ENCODE measurements around the gene SSTR3. TPM values are rescaled to one million over a fixed set of nuclear protein-coding genes. Genes with fewer than 3 reads are reported as not detected.

Gene SSTR3
- total and polyA plus RNA-seq, 9 of the 15 experiments (the other 6 are each of a cell fraction or from before 2014, with no cell fraction given), result 0.03 TPM; not detected in 8

DNA sequence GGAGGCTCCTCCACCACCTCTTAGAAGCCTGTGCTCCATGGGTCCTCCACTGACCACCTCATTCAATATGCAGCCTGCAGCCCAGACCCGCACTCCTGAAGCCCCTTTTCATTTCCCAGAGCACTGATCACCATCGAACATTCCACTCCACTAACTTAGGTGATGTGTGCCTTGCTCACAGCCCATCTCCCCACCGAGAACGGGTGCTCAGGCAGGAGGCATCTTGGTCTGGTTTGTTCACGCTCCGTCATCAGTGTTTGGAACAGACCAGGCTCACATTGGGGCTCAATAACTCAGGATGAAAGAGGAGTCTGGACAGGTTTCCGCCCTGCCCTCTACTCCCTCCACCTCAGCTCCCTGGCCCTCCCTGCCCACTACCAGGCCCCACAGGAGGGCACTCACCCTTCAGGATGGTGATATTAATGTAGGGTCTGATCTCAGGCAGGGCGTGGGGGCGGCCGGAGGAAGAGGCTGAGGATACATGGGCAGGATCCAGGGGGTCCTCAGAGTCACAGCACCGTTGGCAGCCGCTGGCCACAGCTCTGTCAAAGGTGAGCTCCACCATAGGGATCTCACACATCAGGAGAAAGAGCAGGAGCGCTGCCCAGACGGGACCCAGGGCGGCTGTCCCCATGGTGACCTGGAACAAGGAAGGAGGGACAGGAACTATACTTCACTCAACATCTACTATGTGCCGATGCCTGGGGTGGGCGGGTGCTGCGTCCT, 27.3 kb downstream of the SSTR3 start:
- TF ChIP-seq TSC22D4 (tag; IDR thresholded peaks at IDR 0.05) (no peak), ZNF707 (CRISPR knock-in tag; conservative IDR thresholded peaks at IDR 0.05) (no peak), ARHGAP35 (IDR thresholded peaks at IDR 0.05; ENCODE audit: partially characterized antibody) (no peak), ETV1 (tag; conservative IDR thresholded peaks at IDR 0.05; ENCODE audit: low read depth) (no peak), ZC3H8 (IDR thresholded peaks at IDR 0.05) (no peak), PCBP2 (IDR thresholded peaks at IDR 0.05; ENCODE audit: low read depth, low read length, poor library complexity, severe bottlenecking) (no peak), SRSF1 (IDR thresholded peaks at IDR 0.05; ENCODE audit: low read depth, low read length) (no peak), NFIC (IDR thresholded peaks at IDR 0.05) (no peak), RAD21 (CRISPR knock-in tag; conservative IDR thresholded peaks at IDR 0.05 in 1 of 2, IDR thresholded peaks at IDR 0.05 in 1 of 2) (no peak), FOS (IDR thresholded peaks at IDR 0.05; ENCODE audit: extremely low read depth, insufficient read length) (no peak)
- TF ChIP-seq, protein P1, sequence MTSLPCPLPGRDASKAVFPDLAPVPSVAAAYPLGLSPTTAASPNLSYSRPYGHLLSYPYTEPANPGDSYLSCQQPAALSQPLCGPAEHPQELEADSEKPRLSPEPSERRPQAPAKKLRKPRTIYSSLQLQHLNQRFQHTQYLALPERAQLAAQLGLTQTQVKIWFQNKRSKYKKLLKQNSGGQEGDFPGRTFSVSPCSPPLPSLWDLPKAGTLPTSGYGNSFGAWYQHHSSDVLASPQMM (CRISPR knock-in tag; IDR thresholded peaks at IDR 0.05), result no peak
- TF ChIP-seq, protein P2, sequence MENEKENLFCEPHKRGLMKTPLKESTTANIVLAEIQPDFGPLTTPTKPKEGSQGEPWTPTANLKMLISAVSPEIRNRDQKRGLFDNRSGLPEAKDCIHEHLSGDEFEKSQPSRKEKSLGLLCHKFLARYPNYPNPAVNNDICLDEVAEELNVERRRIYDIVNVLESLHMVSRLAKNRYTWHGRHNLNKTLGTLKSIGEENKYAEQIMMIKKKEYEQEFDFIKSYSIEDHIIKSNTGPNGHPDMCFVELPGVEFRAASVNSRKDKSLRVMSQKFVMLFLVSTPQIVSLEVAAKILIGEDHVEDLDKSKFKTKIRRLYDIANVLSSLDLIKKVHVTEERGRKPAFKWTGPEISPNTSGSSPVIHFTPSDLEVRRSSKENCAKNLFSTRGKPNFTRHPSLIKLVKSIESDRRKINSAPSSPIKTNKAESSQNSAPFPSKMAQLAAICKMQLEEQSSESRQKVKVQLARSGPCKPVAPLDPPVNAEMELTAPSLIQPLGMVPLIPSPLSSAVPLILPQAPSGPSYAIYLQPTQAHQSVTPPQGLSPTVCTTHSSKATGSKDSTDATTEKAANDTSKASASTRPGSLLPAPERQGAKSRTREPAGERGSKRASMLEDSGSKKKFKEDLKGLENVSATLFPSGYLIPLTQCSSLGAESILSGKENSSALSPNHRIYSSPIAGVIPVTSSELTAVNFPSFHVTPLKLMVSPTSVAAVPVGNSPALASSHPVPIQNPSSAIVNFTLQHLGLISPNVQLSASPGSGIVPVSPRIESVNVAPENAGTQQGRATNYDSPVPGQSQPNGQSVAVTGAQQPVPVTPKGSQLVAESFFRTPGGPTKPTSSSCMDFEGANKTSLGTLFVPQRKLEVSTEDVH (IDR thresholded peaks at IDR 0.05; ENCODE audit: low read depth, partially characterized antibody), result no peak
- TF ChIP-seq, protein P3, sequence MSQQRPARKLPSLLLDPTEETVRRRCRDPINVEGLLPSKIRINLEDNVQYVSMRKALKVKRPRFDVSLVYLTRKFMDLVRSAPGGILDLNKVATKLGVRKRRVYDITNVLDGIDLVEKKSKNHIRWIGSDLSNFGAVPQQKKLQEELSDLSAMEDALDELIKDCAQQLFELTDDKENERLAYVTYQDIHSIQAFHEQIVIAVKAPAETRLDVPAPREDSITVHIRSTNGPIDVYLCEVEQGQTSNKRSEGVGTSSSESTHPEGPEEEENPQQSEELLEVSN (IDR thresholded peaks at IDR 0.05; ENCODE audit: borderline replicate concordance in 1 of 2, extremely low read depth in 1 of 2, insufficient read depth in 1 of 2, insufficient read length in 1 of 2, low read depth in 1 of 2, low read length in 1 of 2, poor library complexity in 1 of 2, severe bottlenecking in 1 of 2), result no peak
- TF ChIP-seq, protein P4, sequence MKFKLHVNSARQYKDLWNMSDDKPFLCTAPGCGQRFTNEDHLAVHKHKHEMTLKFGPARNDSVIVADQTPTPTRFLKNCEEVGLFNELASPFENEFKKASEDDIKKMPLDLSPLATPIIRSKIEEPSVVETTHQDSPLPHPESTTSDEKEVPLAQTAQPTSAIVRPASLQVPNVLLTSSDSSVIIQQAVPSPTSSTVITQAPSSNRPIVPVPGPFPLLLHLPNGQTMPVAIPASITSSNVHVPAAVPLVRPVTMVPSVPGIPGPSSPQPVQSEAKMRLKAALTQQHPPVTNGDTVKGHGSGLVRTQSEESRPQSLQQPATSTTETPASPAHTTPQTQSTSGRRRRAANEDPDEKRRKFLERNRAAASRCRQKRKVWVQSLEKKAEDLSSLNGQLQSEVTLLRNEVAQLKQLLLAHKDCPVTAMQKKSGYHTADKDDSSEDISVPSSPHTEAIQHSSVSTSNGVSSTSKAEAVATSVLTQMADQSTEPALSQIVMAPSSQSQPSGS (CRISPR knock-in tag; IDR thresholded peaks at IDR 0.05), result no peak
- Histone ChIP-seq H3K4me1 (replicated peaks in 1 of 2; ENCODE audit: control insufficient read depth in 2 of 2, insufficient read depth in 2 of 2, low read length in 2 of 2) (peaks cover 9 to 31% of the 10 kb centered on the region in 2 experiments), H2AFZ (ENCODE audit: low read depth, low read length) (no peak overlapping the region), H3K9ac (ENCODE audit: insufficient read depth in 1 of 2, low read depth in 2 of 2, low read length in 2 of 2) (no peak overlapping the region), H3K9me3 (replicated peaks; ENCODE audit: control insufficient read depth, insufficient read depth, low read depth, low read length) (no peaks in the 10 kb centered on the region), H3K4me3 (no peak overlapping the region), H3K9me1 (ENCODE audit: control insufficient read depth, insufficient read depth, low read length) (no peaks in the 10 kb centered on the region), H3K79me2 (ENCODE audit: control insufficient read depth, insufficient read depth, low read length) (no peaks in the 10 kb centered on the region), H4K20me1 (replicated peaks; ENCODE audit: control insufficient read depth, insufficient read depth, low read length) (0 out of 2 replicates have a peak, but pooled peaks cover 3% of the 10 kb centered on the region), H3K36me3 (ENCODE audit: control insufficient read depth, insufficient read depth, low read length) (no peaks in the 10 kb centered on the region), H3K27me3 (ENCODE audit: control insufficient read depth in 2 of 2, insufficient read depth in 2 of 2, low read length in 2 of 2) (peaks cover 0 to 40% of the 10 kb centered on the region in 2 experiments; a peak in 2 of 5 replicates), H3K27ac (ENCODE audit: extremely low read depth, low read depth, low read length) (no peak overlapping the region), H3K4me2 (ENCODE audit: insufficient read depth, low read length) (no peak overlapping the region)
- 21% methylated on average over 9 of the region's 18 CpGs for WGBS (ENCODE audit: insufficient coverage, low coverage, missing lambda C conversion rate)
- ChIA-PET CTCF (ENCODE audit: low intra/inter-chr PET ratio) (no interaction called here), POLR2A (interaction anchor here (0.7 kb wide), 1 partner anchor 377 kb away, joined by 4 read pairs; no protein-coding TSS in a partner anchor)
- no peak for FAIRE-seq
- no peak for ATAC-seq
- no TSS peak for BruUV-seq (replicated peaks)
- intact Hi-C loops (cut with micrococcal nuclease) (no loop called here), in situ Hi-C loops (cut with MboI) (no loop called here)
- DNase-seq (ENCODE audit: extremely low read depth in 1 of 4, low spot score in 3 of 4), result no peak

All from K562 (cell line).